Measurements from ENCODE around the gene KIF7. TPM values are rescaled to one million over a fixed set of nuclear protein-coding genes. Genes with fewer than 3 reads are reported as not detected.

The KIF7 gene
- 4.7 TPM for polyA plus RNA-seq (2013, experiment 1 of 2)
- polyA plus RNA-seq (2013, experiment 2 of 2) = 4.5 TPM

- Histone ChIP-seq H3K23ac (ENCODE audit: low read length in 2 of 2) (peak within 1 kb of the TSS in 1 of 2 experiments; percentile 43), H3K14ac (ENCODE audit: low read length in 2 of 2) (peak within 1 kb of the TSS in 1 of 2 experiments; percentile 83), H3K4ac (ENCODE audit: low read depth in 1 of 2, low read length in 2 of 2) (peak within 1 kb of the TSS; percentile 22 to 67), H4K91ac (ENCODE audit: low read length) (peak within 1 kb of the TSS; percentile 67), H3K27me3 (ENCODE audit: control insufficient read depth in 1 of 2, insufficient read depth in 1 of 2, low read length in 2 of 2) (no peaks in the 10 kb centered on the region), H3K79me1 (replicated peaks; ENCODE audit: low read length, poor library complexity, severe bottlenecking) (peaks cover 21% of the 10 kb centered on the region), H3K4me2 (ENCODE audit: low read length, poor library complexity, severe bottlenecking) (peak within 1 kb of the TSS; percentile 90), H3K9me3 (ENCODE audit: control insufficient read depth, low read length) (no peaks in the 10 kb centered on the region), H2BK12ac (ENCODE audit: low read length in 2 of 2) (peak within 1 kb of the TSS in 1 of 2 experiments; percentile 48), H4K8ac (ENCODE audit: low read length) (peak within 1 kb of the TSS; percentile 99), H2AK5ac (ENCODE audit: low read length, severe bottlenecking) (no peak within 1 kb of the TSS), H3K4me3 (ENCODE audit: insufficient read depth in 1 of 2, low read depth in 1 of 2, low read length in 2 of 2) (peak within 1 kb of the TSS; percentile 80 to 90), H2BK5ac (ENCODE audit: low read depth, low read length, poor library complexity, severe bottlenecking) (no peak within 1 kb of the TSS), H3K4me1 (ENCODE audit: control insufficient read depth, insufficient read depth, low read depth, low read length) (peaks cover 5% of the 10 kb centered on the region), H3K18ac (ENCODE audit: low read depth in 1 of 2, low read length in 2 of 2) (peak within 1 kb of the TSS; percentile 52 to 92), H2BK15ac (ENCODE audit: low read depth, poor library complexity, severe bottlenecking) (peak within 1 kb of the TSS; percentile 78), H3K27ac (ENCODE audit: low read length, poor library complexity, severe bottlenecking) (no peak within 1 kb of the TSS), H3K9ac (ENCODE audit: low read length) (peak within 1 kb of the TSS; percentile 89), H2AFZ (ENCODE audit: low read depth, low read length) (peak within 1 kb of the TSS; percentile 15), H3K36me3 (ENCODE audit: control insufficient read depth in 1 of 2, insufficient read depth in 2 of 2, low read depth in 1 of 2, low read length in 2 of 2) (peaks cover 8 to 12% of the 10 kb centered on the region in 2 experiments), H2BK120ac (ENCODE audit: low read depth, low read length) (no peak within 1 kb of the TSS)
- DNase-seq = peak; percentile 48
- WGBS = 3% methylated on average over 80 of the region's 87 CpGs
These were observed at the start of gene KIF7 for GRCh38 chr15:89654847-89655805. TSS of gene KIF7 (minus strand) at chr15:89655467. CDS start at chr15:89652930, 2,537 bp downstream.

GRCh38 chr15:89704411-89704810, 49.1 kb upstream of the KIF7 start:
- no peak overlapping the region for H2BK5ac ChIP-seq (ENCODE audit: low read depth, low read length, poor library complexity, severe bottlenecking)
- no peak overlapping the region for H2BK12ac ChIP-seq (ENCODE audit: low read length in 2 of 2)
- no peak overlapping the region for H4K8ac ChIP-seq (ENCODE audit: low read length)
- H3K23ac ChIP-seq (ENCODE audit: low read length in 2 of 2) = no peak overlapping the region
- no peak overlapping the region for H3K4me3 ChIP-seq (ENCODE audit: insufficient read depth in 1 of 2, low read depth in 1 of 2, low read length in 2 of 2)
- H2AFZ ChIP-seq (ENCODE audit: low read depth, low read length) = no peak overlapping the region
- no peak overlapping the region for H2BK15ac ChIP-seq (ENCODE audit: low read depth, poor library complexity, severe bottlenecking)
- no peak overlapping the region for H3K4ac ChIP-seq (ENCODE audit: low read depth in 1 of 2, low read length in 2 of 2)
- H3K9me3 ChIP-seq (ENCODE audit: control insufficient read depth, low read length) = no peaks in the 10 kb centered on the region
- H3K18ac ChIP-seq (ENCODE audit: low read depth in 1 of 2, low read length in 2 of 2) = no peak overlapping the region
- H3K27ac ChIP-seq (ENCODE audit: low read length, poor library complexity, severe bottlenecking) = no peak overlapping the region
- H3K36me3 ChIP-seq (ENCODE audit: control insufficient read depth in 1 of 2, insufficient read depth in 2 of 2, low read depth in 1 of 2, low read length in 2 of 2) = no peaks in the 10 kb centered on the region
- no peak overlapping the region for H3K9ac ChIP-seq (ENCODE audit: low read length)
- H3K4me1 ChIP-seq (ENCODE audit: control insufficient read depth, insufficient read depth, low read depth, low read length) = no peaks in the 10 kb centered on the region
- H2BK120ac ChIP-seq (ENCODE audit: low read depth, low read length) = no peak overlapping the region
- peaks cover 0 to 26% of the 10 kb centered on the region in 2 experiments for H3K27me3 ChIP-seq (ENCODE audit: control insufficient read depth in 1 of 2, insufficient read depth in 1 of 2, low read length in 2 of 2)
- H3K14ac ChIP-seq (ENCODE audit: low read length in 2 of 2) = no peak overlapping the region
- no peak overlapping the region for H2AK5ac ChIP-seq (ENCODE audit: low read length, severe bottlenecking)
- no peaks in the 10 kb centered on the region for H3K79me1 ChIP-seq (replicated peaks; ENCODE audit: low read length, poor library complexity, severe bottlenecking)
- no peak overlapping the region for H4K91ac ChIP-seq (ENCODE audit: low read length)
- no peak for DNase-seq
- no peak overlapping the region for H3K4me2 ChIP-seq (ENCODE audit: low read length, poor library complexity, severe bottlenecking)

GRCh38 chr15:89695198-89695597, 39.9 kb upstream of the KIF7 start:
- H3K4me2 ChIP-seq (ENCODE audit: low read length, poor library complexity, severe bottlenecking) = no peak overlapping the region
- no peaks in the 10 kb centered on the region for H3K36me3 ChIP-seq (ENCODE audit: control insufficient read depth in 1 of 2, insufficient read depth in 2 of 2, low read depth in 1 of 2, low read length in 2 of 2)
- H2AFZ ChIP-seq (ENCODE audit: low read depth, low read length) = no peak overlapping the region
- no peak overlapping the region for H3K14ac ChIP-seq (ENCODE audit: low read length in 2 of 2)
- WGBS = 86% methylated on average over 1 of the region's 1 CpG
- no peak overlapping the region for H3K18ac ChIP-seq (ENCODE audit: low read depth in 1 of 2, low read length in 2 of 2)
- no peak overlapping the region for H3K9ac ChIP-seq (ENCODE audit: low read length)
- H2BK5ac ChIP-seq (ENCODE audit: low read depth, low read length, poor library complexity, severe bottlenecking) = no peak overlapping the region
- no peak overlapping the region for H2AK5ac ChIP-seq (ENCODE audit: low read length, severe bottlenecking)
- no peaks in the 10 kb centered on the region for H3K9me3 ChIP-seq (ENCODE audit: control insufficient read depth, low read length)
- H3K4me3 ChIP-seq (ENCODE audit: insufficient read depth in 1 of 2, low read depth in 1 of 2, low read length in 2 of 2) = no peak overlapping the region
- no peak overlapping the region for H3K27ac ChIP-seq (ENCODE audit: low read length, poor library complexity, severe bottlenecking)
- no peaks in the 10 kb centered on the region for H3K27me3 ChIP-seq (ENCODE audit: control insufficient read depth in 1 of 2, insufficient read depth in 1 of 2, low read length in 2 of 2)
- H2BK120ac ChIP-seq (ENCODE audit: low read depth, low read length) = no peak overlapping the region
- H3K79me1 ChIP-seq (replicated peaks; ENCODE audit: low read length, poor library complexity, severe bottlenecking) = peaks cover 4% of the 10 kb centered on the region
- H3K4me1 ChIP-seq (ENCODE audit: control insufficient read depth, insufficient read depth, low read depth, low read length) = peaks cover 6% of the 10 kb centered on the region
- H3K23ac ChIP-seq (ENCODE audit: low read length in 2 of 2) = no peak overlapping the region
- H3K4ac ChIP-seq (ENCODE audit: low read depth in 1 of 2, low read length in 2 of 2) = no peak overlapping the region
- no peak overlapping the region for H2BK15ac ChIP-seq (ENCODE audit: low read depth, poor library complexity, severe bottlenecking)
- H4K8ac ChIP-seq (ENCODE audit: low read length) = no peak overlapping the region
- no peak overlapping the region for H2BK12ac ChIP-seq (ENCODE audit: low read length in 2 of 2)
- DNase-seq = no peak
- H4K91ac ChIP-seq (ENCODE audit: low read length) = no peak overlapping the region

- Histone ChIP-seq H3K18ac (ENCODE audit: low read depth in 1 of 2, low read length in 2 of 2) (no peak overlapping the region), H3K14ac (ENCODE audit: low read length in 2 of 2) (no peak overlapping the region), H2BK15ac (ENCODE audit: low read depth, poor library complexity, severe bottlenecking) (no peak overlapping the region), H3K4me3 (ENCODE audit: insufficient read depth in 1 of 2, low read depth in 1 of 2, low read length in 2 of 2) (no peak overlapping the region), H3K9me3 (ENCODE audit: control insufficient read depth, low read length) (no peaks in the 10 kb centered on the region), H3K4ac (ENCODE audit: low read depth in 1 of 2, low read length in 2 of 2) (no peak overlapping the region), H2BK120ac (ENCODE audit: low read depth, low read length) (no peak overlapping the region), H3K23ac (ENCODE audit: low read length in 2 of 2) (no peak overlapping the region), H3K36me3 (ENCODE audit: control insufficient read depth in 1 of 2, insufficient read depth in 2 of 2, low read depth in 1 of 2, low read length in 2 of 2) (no peaks in the 10 kb centered on the region), H3K27ac (ENCODE audit: low read length, poor library complexity, severe bottlenecking) (no peak overlapping the region), H2AFZ (ENCODE audit: low read depth, low read length) (no peak overlapping the region), H3K4me1 (ENCODE audit: control insufficient read depth, insufficient read depth, low read depth, low read length) (peaks cover 9% of the 10 kb centered on the region), H4K91ac (ENCODE audit: low read length) (no peak overlapping the region), H3K9ac (ENCODE audit: low read length) (no peak overlapping the region), H3K79me1 (replicated peaks; ENCODE audit: low read length, poor library complexity, severe bottlenecking) (peaks cover 8% of the 10 kb centered on the region), H3K4me2 (ENCODE audit: low read length, poor library complexity, severe bottlenecking) (no peak overlapping the region), H2BK5ac (ENCODE audit: low read depth, low read length, poor library complexity, severe bottlenecking) (no peak overlapping the region), H2BK12ac (ENCODE audit: low read length in 2 of 2) (no peak overlapping the region), H4K8ac (ENCODE audit: low read length) (no peak overlapping the region), H3K27me3 (ENCODE audit: control insufficient read depth in 1 of 2, insufficient read depth in 1 of 2, low read length in 2 of 2) (no peaks in the 10 kb centered on the region), H2AK5ac (ENCODE audit: low read length, severe bottlenecking) (no peak overlapping the region)
- 80% methylated on average over 1 of the region's 1 CpG for WGBS
- DNase-seq = no peak
These were observed 38.4 kb upstream of the KIF7 start for GRCh38 chr15:89693696-89694095.
